Suprapubic skin (tissue), 4 donors: ENCODE results near the gene ERI3. TPM values are rescaled to one million over a fixed set of nuclear protein-coding genes. Genes with fewer than 3 reads are reported as not detected.

Source experiments
- DNase-seq, 2 donors: peaks; one replicate each; pipeline ENCODE4 v3.0.0-alpha.2; 2019; ENCODE audit warnings: low spot score in 2 of 2
- H3K27ac ChIP-seq: fragments of 200-600 bp; sonication (generic); one replicate; pipeline ENCODE4 v1.5.1; 2019
- H3K27me3 ChIP-seq: fragments of 200-600 bp; sonication (generic); one replicate; pipeline ENCODE4 v1.5.1; 2019
- H3K36me3 ChIP-seq: fragments of 200-600 bp; sonication (generic); one replicate; pipeline ENCODE4 v1.5.1; 2019
- H3K4me1 ChIP-seq: fragments of 200-600 bp; sonication (generic); one replicate; pipeline ENCODE4 v1.5.1; 2019
- H3K4me3 ChIP-seq: fragments of 200-600 bp; sonication (generic); one replicate; pipeline ENCODE4 v1.5.1; 2019; ENCODE audit warnings: mild to moderate bottlenecking
- H3K9me3 ChIP-seq: fragments of 200-600 bp; sonication (generic); one replicate; pipeline ENCODE4 v1.5.1; 2019
- CTCF ChIP-seq, 2 donors: fragments of 200-600 bp in 1 of 2; fragments of 450-650 bp in 1 of 2; sonication (generic) in 1 of 2; IDR thresholded peaks; one replicate each; pipeline ENCODE4 v1.5.1; 2016 to 2019; ENCODE audit warnings: antibody characterized with exemption in 2 of 2, mild to moderate bottlenecking in 1 of 2, moderate library complexity in 1 of 2
- EP300 ChIP-seq: sonication (generic); formaldehyde crosslinking; IDR thresholded peaks from one replicate; pipeline ENCODE4 v1.6.1; 2017; ENCODE audit warnings: antibody characterized with exemption
- POLR2A ChIP-seq, 2 donors: fragments of 450-650 bp; IDR thresholded peaks; one replicate each; pipeline ENCODE4 v1.6.1; 2017; ENCODE audit warnings: antibody characterized with exemption in 2 of 2, mild to moderate bottlenecking in 2 of 2, moderate library complexity in 2 of 2
- POLR2AphosphoS5 ChIP-seq, 3 donors: sonication (generic); formaldehyde crosslinking; IDR thresholded peaks; one replicate each; pipeline ENCODE4 v1.6.1; 2017; ENCODE audit warnings: antibody characterized with exemption in 3 of 3
- WGBS: methylation state at CpG from one replicate; pipeline ENCODE4 v1.1.5; 2018; 5-methylcytosine and 5-hydroxymethylcytosine counted together
- total RNA-seq, 4 donors: library from RNA; depleted of rRNA; stranded (reverse); fragments of >200 nt; gene quantifications; one replicate each; pipeline ENCODE4 v1.1.0, GENCODE V29; 2016

ERI3 gene
- total RNA-seq, 4 donors from 2014 or later = 23.3 to 33.4 (median 31.0) TPM

- Histone ChIP-seq H3K4me1 (peaks cover 9% of the 10 kb centered on the region), H3K9me3 (no peaks in the 10 kb centered on the region), H3K36me3 (peaks cover 23% of the 10 kb centered on the region), H3K27me3 (no peaks in the 10 kb centered on the region), H3K27ac (no peak overlapping the region), H3K4me3 (no peak overlapping the region)
- no peak for TF ChIP-seq EP300
- no peak for TF ChIP-seq CTCF (IDR thresholded peaks at IDR 0.05)
- TF ChIP-seq POLR2A (IDR thresholded peaks at IDR 0.05) = no peak
- no peak for TF ChIP-seq POLR2AphosphoS5 (IDR thresholded peaks at IDR 0.05)
- WGBS = 82% methylated on average over 6 of the region's 7 CpGs
- DNase-seq = no peak
Observed at GRCh38 chr1:44289530-44289929, 65.5 kb downstream of the ERI3 start.

- DNase-seq = no peak
- H3K27me3 ChIP-seq = no peaks in the 10 kb centered on the region
- peaks cover 27% of the 10 kb centered on the region for H3K36me3 ChIP-seq
- WGBS = 98% methylated on average over 4 of the region's 4 CpGs
- H3K27ac ChIP-seq = no peak overlapping the region
- peaks cover 2% of the 10 kb centered on the region for H3K4me1 ChIP-seq
- no peaks in the 10 kb centered on the region for H3K9me3 ChIP-seq
- TF ChIP-seq CTCF (IDR thresholded peaks at IDR 0.05) (no peak), POLR2A (IDR thresholded peaks at IDR 0.05) (no peak)
- H3K4me3 ChIP-seq = no peak overlapping the region
Observed at GRCh38 chr1:44288883-44289282, 66.2 kb downstream of the ERI3 start.

GRCh38 chr1:44284184-44284583 lies 70.9 kb downstream of the ERI3 start:
- no peak for TF ChIP-seq CTCF (IDR thresholded peaks at IDR 0.05)
- TF ChIP-seq POLR2A (IDR thresholded peaks at IDR 0.05) = no peak
- no peak for TF ChIP-seq EP300
- TF ChIP-seq POLR2AphosphoS5 (IDR thresholded peaks at IDR 0.05) = no peak
- Histone ChIP-seq H3K27ac (no peak overlapping the region), H3K36me3 (peaks cover 35% of the 10 kb centered on the region), H3K4me3 (no peak overlapping the region), H3K27me3 (no peaks in the 10 kb centered on the region), H3K4me1 (no peaks in the 10 kb centered on the region), H3K9me3 (no peaks in the 10 kb centered on the region)
- DNase-seq = no peak
- WGBS = 100% methylated on average over 1 of the region's 2 CpGs

- H3K36me3 ChIP-seq = peaks cover 35% of the 10 kb centered on the region
- no peak for DNase-seq
- TF ChIP-seq POLR2A (IDR thresholded peaks at IDR 0.05) (no peak), EP300 (no peak), POLR2AphosphoS5 (IDR thresholded peaks at IDR 0.05) (no peak), CTCF (IDR thresholded peaks at IDR 0.05) (no peak)
Observed at GRCh38 chr1:44283524-44284173, 71.4 kb downstream of the ERI3 start.

GRCh38 chr1:44282704-44283426 lies 72.2 kb downstream of the ERI3 start:
- no peak overlapping the region for H3K27ac ChIP-seq
- H3K4me1 ChIP-seq = no peaks in the 10 kb centered on the region
- H3K9me3 ChIP-seq = no peaks in the 10 kb centered on the region
- peaks cover 35% of the 10 kb centered on the region for H3K36me3 ChIP-seq
- DNase-seq = no peak
- no peak for TF ChIP-seq POLR2AphosphoS5 (IDR thresholded peaks at IDR 0.05)
- TF ChIP-seq POLR2A (IDR thresholded peaks at IDR 0.05) = no peak
- no peak for TF ChIP-seq EP300
- no peak for TF ChIP-seq CTCF (IDR thresholded peaks at IDR 0.05)
- 84% methylated on average over 5 of the region's 8 CpGs for WGBS
- H3K27me3 ChIP-seq = no peaks in the 10 kb centered on the region
- H3K4me3 ChIP-seq = no peak overlapping the region

More at GRCh38 chr1:44283524-44284173, 71.4 kb downstream of the ERI3 start:
- no peak overlapping the region for H3K4me3 ChIP-seq
- H3K27me3 ChIP-seq = no peaks in the 10 kb centered on the region
- 98% methylated on average over 3 of the region's 3 CpGs for WGBS
- H3K9me3 ChIP-seq = no peaks in the 10 kb centered on the region
- no peak overlapping the region for H3K27ac ChIP-seq
- no peaks in the 10 kb centered on the region for H3K4me1 ChIP-seq
